GM23338 (cell line): ENCODE results near the gene SACS. TPM values are rescaled to one million over a fixed set of nuclear protein-coding genes. Genes with fewer than 3 reads are reported as not detected.

Source experiments
- ATAC-seq: fragments of 200-7000 bp; cut with Tn5 transposase; 3 replicates; pipeline ENCODE4 v1.9.1; 2020
- DNase-seq: peaks from one replicate; pipeline ENCODE4 v3.0.0-alpha.2; 2015; ENCODE audit warnings: low spot score
- H2AFZ ChIP-seq: fragments of 200-600 bp; sonication (generic); 2 replicates; pipeline ENCODE4 v1.8.0; 2016; ENCODE audit warnings: antibody characterized with exemption, mild to moderate bottlenecking, moderate library complexity
- H3F3A ChIP-seq: fragments of 200-600 bp; sonication (generic); replicated peaks from 2 replicates; pipeline ENCODE4 v1.8.0; 2017; ENCODE audit warnings: antibody characterized with exemption, mixed run types, low read depth
- H3K27ac ChIP-seq: fragments of 200-600 bp; sonication (generic); 2 replicates; pipeline ENCODE4 v1.6.1; 2016; ENCODE audit warnings: low read depth
- H3K27me3 ChIP-seq: fragments of 200-600 bp; sonication (generic); 2 replicates; pipeline ENCODE4 v1.8.0; 2016; ENCODE audit warnings: mild to moderate bottlenecking, mixed run types, moderate library complexity; ENCODE audit not compliant: insufficient read depth
- H3K36me3 ChIP-seq: fragments of 200-600 bp; sonication (generic); 2 replicates; pipeline ENCODE4 v1.8.0; 2016; ENCODE audit warnings: mild to moderate bottlenecking; ENCODE audit not compliant: insufficient read depth
- H3K4me1 ChIP-seq: fragments of 200-600 bp; sonication (generic); 2 replicates; pipeline ENCODE4 v1.8.0; 2016; ENCODE audit warnings: mild to moderate bottlenecking, moderate library complexity; ENCODE audit not compliant: insufficient read depth
- H3K4me2 ChIP-seq: fragments of 200-600 bp; sonication (generic); 2 replicates; pipeline ENCODE4 v1.7.1; 2017; ENCODE audit warnings: mixed run types
- H3K4me3 ChIP-seq: fragments of 200-600 bp; sonication (generic); 2 replicates; pipeline ENCODE4 v1.6.1; 2016; ENCODE audit warnings: mixed run types
- H3K79me2 ChIP-seq: fragments of 200-600 bp; sonication (generic); replicated peaks from 2 replicates; pipeline ENCODE4 v1.8.0; 2017; ENCODE audit warnings: mild to moderate bottlenecking; ENCODE audit not compliant: insufficient read depth
- H3K9me2 ChIP-seq: fragments of 200-600 bp; sonication (generic); 2 replicates; pipeline ENCODE4 v1.8.0; 2017; ENCODE audit not compliant: insufficient read depth
- H4K20me1 ChIP-seq: fragments of 200-600 bp; sonication (generic); replicated peaks from 2 replicates; pipeline ENCODE4 v1.8.0; 2017; ENCODE audit warnings: mild to moderate bottlenecking; ENCODE audit not compliant: insufficient read depth
- H3K27ac Mint-ChIP-seq: 2 replicates; pipeline ENCODE4 v1.8.0; 2020; ENCODE audit warnings: inconsistent platforms, mild to moderate bottlenecking, moderate library complexity, mixed read lengths
- H3K27me3 Mint-ChIP-seq: 3 replicates; pipeline ENCODE4 v1.8.0; 2022; ENCODE audit warnings: low read depth, mild to moderate bottlenecking, moderate library complexity, mixed read lengths, inconsistent platforms; ENCODE audit not compliant: insufficient read depth, poor library complexity
- H3K36me3 Mint-ChIP-seq: 3 replicates; pipeline ENCODE4 v1.8.0; 2021; ENCODE audit warnings: low read depth, mild to moderate bottlenecking, inconsistent platforms, moderate library complexity, mixed read lengths
- H3K4me1 Mint-ChIP-seq: 3 replicates; pipeline ENCODE4 v1.8.0; 2020; ENCODE audit warnings: mild to moderate bottlenecking, inconsistent platforms, mixed read lengths
- H3K4me3 Mint-ChIP-seq: 3 replicates; pipeline ENCODE4 v1.8.0; 2021; ENCODE audit warnings: moderate library complexity, mild to moderate bottlenecking, inconsistent platforms, mixed read lengths
- H3K9me3 Mint-ChIP-seq: 3 replicates; pipeline ENCODE4 v1.8.0; 2020; ENCODE audit warnings: moderate library complexity, mild to moderate bottlenecking, inconsistent platforms, mixed read lengths
- CREB1 ChIP-seq: fragments of 250-450 bp; sonication (Bioruptor Pico); IDR thresholded peaks from 2 replicates; pipeline ENCODE4 v1.5.0; 2020; ENCODE audit warnings: low read depth, mild to moderate bottlenecking, moderate library complexity
- EZH2 ChIP-seq: fragments of 200-600 bp; sonication (generic); IDR thresholded peaks from one replicate; pipeline ENCODE4 v1.8.0; 2017; ENCODE audit warnings: antibody characterized with exemption, mild to moderate bottlenecking, low read depth; ENCODE audit not compliant: unreplicated experiment
- EZH2phosphoT487 ChIP-seq: fragments of 200-600 bp; sonication (generic); IDR thresholded peaks from one replicate; pipeline ENCODE4 v1.8.1; 2018; ENCODE audit warnings: antibody characterized with exemption; ENCODE audit not compliant: unreplicated experiment
- JUNB ChIP-seq: IDR thresholded peaks from one replicate; pipeline ENCODE4 v1.6.1; 2016; ENCODE audit warnings: antibody characterized with exemption; ENCODE audit not compliant: unreplicated experiment
- NANOG ChIP-seq: IDR thresholded peaks from 2 replicates; pipeline ENCODE4 v1.6.1; 2016; ENCODE audit warnings: antibody characterized with exemption, borderline replicate concordance
- POLR2AphosphoS5 ChIP-seq: IDR thresholded peaks from 2 replicates; pipeline ENCODE4 v1.6.1; 2016; ENCODE audit warnings: antibody characterized with exemption, low read depth
- STAT1 ChIP-seq: IDR thresholded peaks from one replicate; pipeline ENCODE4 v1.6.1; 2016; ENCODE audit warnings: antibody characterized with exemption; ENCODE audit not compliant: unreplicated experiment
- ZNF114 ChIP-seq: fragments of 250-450 bp; sonication (Bioruptor Pico); IDR thresholded peaks from 2 replicates; pipeline ENCODE4 v1.5.0; 2020; ENCODE audit warnings: mild to moderate bottlenecking, moderate library complexity
- ZNF331 ChIP-seq: fragments of 250-450 bp; sonication (Bioruptor Pico); IDR thresholded peaks from 2 replicates; pipeline ENCODE4 v1.5.0; 2020; ENCODE audit warnings: low read depth, mild to moderate bottlenecking, moderate library complexity
- polyA plus RNA-seq: library from polyadenylated mRNA; unstranded; fragments of >200 nt; fragmentation: Nextera tagmentation; extraction: Ambion mirVana; gene quantifications from 2 replicates; pipeline ENCODE4 v1.2.1, GENCODE V29; 2016
- total RNA-seq: library from RNA; depleted of rRNA; stranded (reverse); fragments of >200 nt; shearing (Covaris generic); gene quantifications from 2 replicates; pipeline ENCODE4 v1.2.3, GENCODE V29; 2014
- TF ChIP-seq, protein P1 (sequence below): fragments of 250-450 bp; sonication (Bioruptor Pico); IDR thresholded peaks from 2 replicates; pipeline ENCODE4 v1.5.0; 2020; ENCODE audit warnings: mild to moderate bottlenecking, moderate library complexity
- TF ChIP-seq, protein P2 (sequence below): IDR thresholded peaks from one replicate; pipeline ENCODE4 v1.6.1; 2018; ENCODE audit warnings: antibody characterized with exemption; ENCODE audit not compliant: unreplicated experiment
- TF ChIP-seq, protein P3 (sequence below): IDR thresholded peaks from 2 replicates; pipeline ENCODE4 v1.6.1; 2016; ENCODE audit warnings: antibody characterized with exemption
- TF ChIP-seq, protein P4 (sequence below), 2 experiments: fragments of 200-600 bp in 1 of 2; sonication (generic) in 1 of 2; conservative IDR thresholded peaks; 2 replicates each; pipeline versions ENCODE4 v1.5.1 to v1.6.1; 2016 to 2017; ENCODE audit warnings: antibody characterized with exemption in 2 of 2, low read depth in 2 of 2, mild to moderate bottlenecking in 2 of 2, moderate library complexity in 1 of 2

Gene SACS
- total and polyA plus RNA-seq, 2 experiments from 2014 or later = 13.8 to 58.7 TPM

- Histone ChIP-seq H3K9me2 (peaks cover 13% of the 10 kb centered on the region; the same call in 1 of the 2 replicates), H3K4me1 (0 out of 2 replicates have a peak, but pooled peaks cover 4% of the 10 kb centered on the region), H3K4me3 (no peak overlapping the region), H2AFZ (0 out of 2 replicates have a peak overlapping the region, but pooled peaks have one; percentile 38), H3K79me2 (no peaks in the 10 kb centered on the region), H3K36me3 (no peaks in the 10 kb centered on the region), H3K4me2 (0 out of 2 replicates have a peak overlapping the region, but pooled peaks have one; percentile 48), H3K27ac (no peak overlapping the region), H3F3A (no peaks in the 10 kb centered on the region), H4K20me1 (no peaks in the 10 kb centered on the region), H3K27me3 (peaks cover 12% of the 10 kb centered on the region)
- peaks cover 12% of the 10 kb centered on the region; the same call in 2 of the 3 replicates for H3K4me1 Mint-ChIP-seq
- H3K9me3 Mint-ChIP-seq = no peaks in the 10 kb centered on the region
- ATAC-seq = no peak
- H3K27ac Mint-ChIP-seq = no peak overlapping the region
- H3K27me3 Mint-ChIP-seq = peaks cover 6% of the 10 kb centered on the region
- H3K4me3 Mint-ChIP-seq = no peak overlapping the region
- no peak for DNase-seq
- TF ChIP-seq, protein P1, sequence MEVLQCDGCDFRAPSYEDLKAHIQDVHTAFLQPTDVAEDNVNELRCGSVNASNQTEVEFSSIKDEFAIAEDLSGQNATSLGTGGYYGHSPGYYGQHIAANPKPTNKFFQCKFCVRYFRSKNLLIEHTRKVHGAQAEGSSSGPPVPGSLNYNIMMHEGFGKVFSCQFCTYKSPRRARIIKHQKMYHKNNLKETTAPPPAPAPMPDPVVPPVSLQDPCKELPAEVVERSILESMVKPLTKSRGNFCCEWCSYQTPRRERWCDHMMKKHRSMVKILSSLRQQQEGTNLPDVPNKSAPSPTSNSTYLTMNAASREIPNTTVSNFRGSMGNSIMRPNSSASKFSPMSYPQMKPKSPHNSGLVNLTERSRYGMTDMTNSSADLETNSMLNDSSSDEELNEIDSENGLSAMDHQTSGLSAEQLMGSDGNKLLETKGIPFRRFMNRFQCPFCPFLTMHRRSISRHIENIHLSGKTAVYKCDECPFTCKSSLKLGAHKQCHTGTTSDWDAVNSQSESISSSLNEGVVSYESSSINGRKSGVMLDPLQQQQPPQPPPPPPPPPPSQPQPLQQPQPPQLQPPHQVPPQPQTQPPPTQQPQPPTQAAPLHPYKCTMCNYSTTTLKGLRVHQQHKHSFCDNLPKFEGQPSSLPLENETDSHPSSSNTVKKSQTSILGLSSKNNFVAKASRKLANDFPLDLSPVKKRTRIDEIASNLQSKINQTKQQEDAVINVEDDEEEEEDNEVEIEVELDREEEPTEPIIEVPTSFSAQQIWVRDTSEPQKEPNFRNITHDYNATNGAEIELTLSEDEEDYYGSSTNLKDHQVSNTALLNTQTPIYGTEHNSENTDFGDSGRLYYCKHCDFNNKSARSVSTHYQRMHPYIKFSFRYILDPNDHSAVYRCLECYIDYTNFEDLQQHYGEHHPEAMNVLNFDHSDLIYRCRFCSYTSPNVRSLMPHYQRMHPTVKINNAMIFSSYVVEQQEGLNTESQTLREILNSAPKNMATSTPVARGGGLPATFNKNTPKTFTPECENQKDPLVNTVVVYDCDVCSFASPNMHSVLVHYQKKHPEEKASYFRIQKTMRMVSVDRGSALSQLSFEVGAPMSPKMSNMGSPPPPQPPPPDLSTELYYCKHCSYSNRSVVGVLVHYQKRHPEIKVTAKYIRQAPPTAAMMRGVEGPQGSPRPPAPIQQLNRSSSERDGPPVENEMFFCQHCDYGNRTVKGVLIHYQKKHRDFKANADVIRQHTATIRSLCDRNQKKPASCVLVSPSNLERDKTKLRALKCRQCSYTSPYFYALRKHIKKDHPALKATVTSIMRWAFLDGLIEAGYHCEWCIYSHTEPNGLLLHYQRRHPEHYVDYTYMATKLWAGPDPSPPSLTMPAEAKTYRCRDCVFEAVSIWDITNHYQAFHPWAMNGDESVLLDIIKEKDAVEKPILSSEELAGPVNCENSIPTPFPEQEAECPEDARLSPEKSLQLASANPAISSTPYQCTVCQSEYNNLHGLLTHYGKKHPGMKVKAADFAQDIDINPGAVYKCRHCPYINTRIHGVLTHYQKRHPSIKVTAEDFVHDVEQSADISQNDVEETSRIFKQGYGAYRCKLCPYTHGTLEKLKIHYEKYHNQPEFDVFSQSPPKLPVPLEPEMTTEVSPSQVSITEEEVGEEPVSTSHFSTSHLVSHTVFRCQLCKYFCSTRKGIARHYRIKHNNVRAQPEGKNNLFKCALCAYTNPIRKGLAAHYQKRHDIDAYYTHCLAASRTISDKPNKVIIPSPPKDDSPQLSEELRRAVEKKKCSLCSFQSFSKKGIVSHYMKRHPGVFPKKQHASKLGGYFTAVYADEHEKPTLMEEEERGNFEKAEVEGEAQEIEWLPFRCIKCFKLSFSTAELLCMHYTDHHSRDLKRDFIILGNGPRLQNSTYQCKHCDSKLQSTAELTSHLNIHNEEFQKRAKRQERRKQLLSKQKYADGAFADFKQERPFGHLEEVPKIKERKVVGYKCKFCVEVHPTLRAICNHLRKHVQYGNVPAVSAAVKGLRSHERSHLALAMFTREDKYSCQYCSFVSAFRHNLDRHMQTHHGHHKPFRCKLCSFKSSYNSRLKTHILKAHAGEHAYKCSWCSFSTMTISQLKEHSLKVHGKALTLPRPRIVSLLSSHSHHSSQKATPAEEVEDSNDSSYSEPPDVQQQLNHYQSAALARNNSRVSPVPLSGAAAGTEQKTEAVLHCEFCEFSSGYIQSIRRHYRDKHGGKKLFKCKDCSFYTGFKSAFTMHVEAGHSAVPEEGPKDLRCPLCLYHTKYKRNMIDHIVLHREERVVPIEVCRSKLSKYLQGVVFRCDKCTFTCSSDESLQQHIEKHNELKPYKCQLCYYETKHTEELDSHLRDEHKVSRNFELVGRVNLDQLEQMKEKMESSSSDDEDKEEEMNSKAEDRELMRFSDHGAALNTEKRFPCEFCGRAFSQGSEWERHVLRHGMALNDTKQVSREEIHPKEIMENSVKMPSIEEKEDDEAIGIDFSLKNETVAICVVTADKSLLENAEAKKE = no peak
- TF ChIP-seq, protein P2, sequence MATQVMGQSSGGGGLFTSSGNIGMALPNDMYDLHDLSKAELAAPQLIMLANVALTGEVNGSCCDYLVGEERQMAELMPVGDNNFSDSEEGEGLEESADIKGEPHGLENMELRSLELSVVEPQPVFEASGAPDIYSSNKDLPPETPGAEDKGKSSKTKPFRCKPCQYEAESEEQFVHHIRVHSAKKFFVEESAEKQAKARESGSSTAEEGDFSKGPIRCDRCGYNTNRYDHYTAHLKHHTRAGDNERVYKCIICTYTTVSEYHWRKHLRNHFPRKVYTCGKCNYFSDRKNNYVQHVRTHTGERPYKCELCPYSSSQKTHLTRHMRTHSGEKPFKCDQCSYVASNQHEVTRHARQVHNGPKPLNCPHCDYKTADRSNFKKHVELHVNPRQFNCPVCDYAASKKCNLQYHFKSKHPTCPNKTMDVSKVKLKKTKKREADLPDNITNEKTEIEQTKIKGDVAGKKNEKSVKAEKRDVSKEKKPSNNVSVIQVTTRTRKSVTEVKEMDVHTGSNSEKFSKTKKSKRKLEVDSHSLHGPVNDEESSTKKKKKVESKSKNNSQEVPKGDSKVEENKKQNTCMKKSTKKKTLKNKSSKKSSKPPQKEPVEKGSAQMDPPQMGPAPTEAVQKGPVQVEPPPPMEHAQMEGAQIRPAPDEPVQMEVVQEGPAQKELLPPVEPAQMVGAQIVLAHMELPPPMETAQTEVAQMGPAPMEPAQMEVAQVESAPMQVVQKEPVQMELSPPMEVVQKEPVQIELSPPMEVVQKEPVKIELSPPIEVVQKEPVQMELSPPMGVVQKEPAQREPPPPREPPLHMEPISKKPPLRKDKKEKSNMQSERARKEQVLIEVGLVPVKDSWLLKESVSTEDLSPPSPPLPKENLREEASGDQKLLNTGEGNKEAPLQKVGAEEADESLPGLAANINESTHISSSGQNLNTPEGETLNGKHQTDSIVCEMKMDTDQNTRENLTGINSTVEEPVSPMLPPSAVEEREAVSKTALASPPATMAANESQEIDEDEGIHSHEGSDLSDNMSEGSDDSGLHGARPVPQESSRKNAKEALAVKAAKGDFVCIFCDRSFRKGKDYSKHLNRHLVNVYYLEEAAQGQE = no peak
- no peak for TF ChIP-seq NANOG
- TF ChIP-seq ZNF114 = no peak
- no peak for TF ChIP-seq CREB1 (CRISPR knock-in tag)
- TF ChIP-seq EZH2 = no peak
- no peak for TF ChIP-seq STAT1
- no peak for TF ChIP-seq EZH2phosphoT487
- TF ChIP-seq, protein P3, sequence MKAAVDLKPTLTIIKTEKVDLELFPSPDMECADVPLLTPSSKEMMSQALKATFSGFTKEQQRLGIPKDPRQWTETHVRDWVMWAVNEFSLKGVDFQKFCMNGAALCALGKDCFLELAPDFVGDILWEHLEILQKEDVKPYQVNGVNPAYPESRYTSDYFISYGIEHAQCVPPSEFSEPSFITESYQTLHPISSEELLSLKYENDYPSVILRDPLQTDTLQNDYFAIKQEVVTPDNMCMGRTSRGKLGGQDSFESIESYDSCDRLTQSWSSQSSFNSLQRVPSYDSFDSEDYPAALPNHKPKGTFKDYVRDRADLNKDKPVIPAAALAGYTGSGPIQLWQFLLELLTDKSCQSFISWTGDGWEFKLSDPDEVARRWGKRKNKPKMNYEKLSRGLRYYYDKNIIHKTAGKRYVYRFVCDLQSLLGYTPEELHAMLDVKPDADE = no peak
- TF ChIP-seq, protein P4, sequence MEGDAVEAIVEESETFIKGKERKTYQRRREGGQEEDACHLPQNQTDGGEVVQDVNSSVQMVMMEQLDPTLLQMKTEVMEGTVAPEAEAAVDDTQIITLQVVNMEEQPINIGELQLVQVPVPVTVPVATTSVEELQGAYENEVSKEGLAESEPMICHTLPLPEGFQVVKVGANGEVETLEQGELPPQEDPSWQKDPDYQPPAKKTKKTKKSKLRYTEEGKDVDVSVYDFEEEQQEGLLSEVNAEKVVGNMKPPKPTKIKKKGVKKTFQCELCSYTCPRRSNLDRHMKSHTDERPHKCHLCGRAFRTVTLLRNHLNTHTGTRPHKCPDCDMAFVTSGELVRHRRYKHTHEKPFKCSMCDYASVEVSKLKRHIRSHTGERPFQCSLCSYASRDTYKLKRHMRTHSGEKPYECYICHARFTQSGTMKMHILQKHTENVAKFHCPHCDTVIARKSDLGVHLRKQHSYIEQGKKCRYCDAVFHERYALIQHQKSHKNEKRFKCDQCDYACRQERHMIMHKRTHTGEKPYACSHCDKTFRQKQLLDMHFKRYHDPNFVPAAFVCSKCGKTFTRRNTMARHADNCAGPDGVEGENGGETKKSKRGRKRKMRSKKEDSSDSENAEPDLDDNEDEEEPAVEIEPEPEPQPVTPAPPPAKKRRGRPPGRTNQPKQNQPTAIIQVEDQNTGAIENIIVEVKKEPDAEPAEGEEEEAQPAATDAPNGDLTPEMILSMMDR (conservative IDR thresholded peaks at IDR 0.05; ENCODE audit: low read depth in 2 of 2) = no peak
- TF ChIP-seq ZNF331 (CRISPR knock-in tag) = no peak
- TF ChIP-seq POLR2AphosphoS5 = no peak
- TF ChIP-seq JUNB = no peak
- H3K36me3 Mint-ChIP-seq = no peaks in the 10 kb centered on the region
Measured at GRCh38 chr13:23460309-23460708, 26.8 kb upstream of the SACS start.
